Neuron (in vitro differentiated cells): ENCODE data around the gene SLC2A4.

Experiments
- H2AFZ ChIP-seq: one replicate; pipeline ENCODE4 v1.6.1; 2013; ENCODE audit warnings: low read depth, mild to moderate bottlenecking, inconsistent platforms, low read length, moderate library complexity
- H3K27me3 ChIP-seq: one replicate; pipeline ENCODE4 v1.6.1; 2013; ENCODE audit warnings: low read length; ENCODE audit not compliant: insufficient read depth
- H3K36me3 ChIP-seq: one replicate; pipeline ENCODE4 v1.6.1; 2013; ENCODE audit warnings: low read length; ENCODE audit not compliant: insufficient read depth
- H3K4me1 ChIP-seq: one replicate; pipeline ENCODE4 v1.6.1; 2013; ENCODE audit warnings: low read length; ENCODE audit not compliant: insufficient read depth
- H3K4me3 ChIP-seq: 2 replicates; pipeline ENCODE4 v1.5.1; 2013; ENCODE audit warnings: mild to moderate bottlenecking, low read length, moderate library complexity
- H3K9me3 ChIP-seq: one replicate; pipeline ENCODE4 v1.6.1; 2013; ENCODE audit warnings: low read length

Gene SLC2A4

GRCh38 chr17:7281074-7281952, at the start of gene SLC2A4:
TSS of gene SLC2A4 (plus strand) at chr17:7281718. CDS start at chr17:7281935, 217 bp downstream.
- no peaks in the 10 kb centered on the region for H3K9me3 ChIP-seq
- H3K4me1 ChIP-seq, result peaks cover 14% of the 10 kb centered on the region
- peak within 1 kb of the TSS; percentile 31 for H2AFZ ChIP-seq
- no peaks in the 10 kb centered on the region for H3K36me3 ChIP-seq
- H3K4me3 ChIP-seq, result peak within 1 kb of the TSS; percentile 59
- no peaks in the 10 kb centered on the region for H3K27me3 ChIP-seq

GRCh38 chr17:7232114-7232513, 49.4 kb upstream of the SLC2A4 start:
- no peak overlapping the region for H2AFZ ChIP-seq
- H3K27me3 ChIP-seq, result no peaks in the 10 kb centered on the region
- peaks cover 29% of the 10 kb centered on the region for H3K4me1 ChIP-seq
- H3K36me3 ChIP-seq, result peaks cover 58% of the 10 kb centered on the region
- H3K9me3 ChIP-seq, result no peaks in the 10 kb centered on the region
- H3K4me3 ChIP-seq, result peak overlapping the region; percentile 26

- Histone ChIP-seq H3K4me3 (peak overlapping the region; percentile 98), H3K27me3 (no peaks in the 10 kb centered on the region), H2AFZ (no peak overlapping the region), H3K9me3 (no peaks in the 10 kb centered on the region), H3K36me3 (peaks cover 45% of the 10 kb centered on the region), H3K4me1 (peaks cover 34% of the 10 kb centered on the region)
These were observed 47.8 kb upstream of the SLC2A4 start for GRCh38 chr17:7233701-7234082.

- Histone ChIP-seq H3K4me3 (peak within 1 kb of the TSS; percentile 98), H2AFZ (no peak within 1 kb of the TSS), H3K4me1 (peaks cover 34% of the 10 kb centered on the region), H3K36me3 (peaks cover 39% of the 10 kb centered on the region), H3K9me3 (no peaks in the 10 kb centered on the region), H3K27me3 (no peaks in the 10 kb centered on the region)
These were observed 47.2 kb upstream of the SLC2A4 start, which contains the start of gene DVL2 for GRCh38 chr17:7234083-7234951. TSS of gene DVL2 (minus strand) at chr17:7234517. CDS start at chr17:7234262, 255 bp downstream.

GRCh38 chr17:7235693-7236665, 45.5 kb upstream of the SLC2A4 start:
- no peak overlapping the region for H3K4me3 ChIP-seq
- peaks cover 35% of the 10 kb centered on the region for H3K36me3 ChIP-seq
- no peak overlapping the region for H2AFZ ChIP-seq
- H3K9me3 ChIP-seq, result no peaks in the 10 kb centered on the region
- H3K4me1 ChIP-seq, result peaks cover 47% of the 10 kb centered on the region
- H3K27me3 ChIP-seq, result no peaks in the 10 kb centered on the region

GRCh38 chr17:7236808-7237207, 44.7 kb upstream of the SLC2A4 start:
- Histone ChIP-seq H3K4me3 (peak overlapping the region; percentile 95), H2AFZ (no peak overlapping the region), H3K36me3 (peaks cover 40% of the 10 kb centered on the region), H3K4me1 (peaks cover 53% of the 10 kb centered on the region), H3K27me3 (no peaks in the 10 kb centered on the region), H3K9me3 (no peaks in the 10 kb centered on the region)

- H3K4me3 ChIP-seq, result peak overlapping the region; percentile 95
- no peaks in the 10 kb centered on the region for H3K9me3 ChIP-seq
- H3K27me3 ChIP-seq, result no peaks in the 10 kb centered on the region
- H3K36me3 ChIP-seq, result peaks cover 40% of the 10 kb centered on the region
- no peak overlapping the region for H2AFZ ChIP-seq
- H3K4me1 ChIP-seq, result peaks cover 48% of the 10 kb centered on the region
These were observed 44.2 kb upstream of the SLC2A4 start for GRCh38 chr17:7237266-7237760.

- no peaks in the 10 kb centered on the region for H3K27me3 ChIP-seq
- peaks cover 44% of the 10 kb centered on the region for H3K4me1 ChIP-seq
- H3K36me3 ChIP-seq, result peaks cover 40% of the 10 kb centered on the region
These were observed 43.6 kb upstream of the SLC2A4 start for GRCh38 chr17:7237761-7238419.

GRCh38 chr17:7238420-7239090, 43.0 kb upstream of the SLC2A4 start:
- no peaks in the 10 kb centered on the region for H3K9me3 ChIP-seq
- H3K36me3 ChIP-seq, result peaks cover 40% of the 10 kb centered on the region
- no peaks in the 10 kb centered on the region for H3K27me3 ChIP-seq
- peaks cover 46% of the 10 kb centered on the region for H3K4me1 ChIP-seq
- H3K4me3 ChIP-seq, result peak overlapping the region; percentile 95
- no peak overlapping the region for H2AFZ ChIP-seq

More at GRCh38 chr17:7237761-7238419, 43.6 kb upstream of the SLC2A4 start:
- peak overlapping the region; percentile 95 for H3K4me3 ChIP-seq
- no peak overlapping the region for H2AFZ ChIP-seq
- no peaks in the 10 kb centered on the region for H3K9me3 ChIP-seq

- H3K4me1 ChIP-seq, result peaks cover 46% of the 10 kb centered on the region
- peaks cover 47% of the 10 kb centered on the region for H3K36me3 ChIP-seq
- H3K9me3 ChIP-seq, result no peaks in the 10 kb centered on the region
These were observed 42.2 kb upstream of the SLC2A4 start, which contains the start of gene PHF23 for GRCh38 chr17:7239091-7240027. TSS of gene PHF23 (minus strand) at chr17:7239457. CDS start at chr17:7239279, 178 bp downstream.

More at GRCh38 chr17:7239091-7240027, 42.2 kb upstream of the SLC2A4 start, which contains the start of gene PHF23:
- H3K4me3 ChIP-seq, result peak within 1 kb of the TSS; percentile 95
- H2AFZ ChIP-seq, result no peak within 1 kb of the TSS
- H3K27me3 ChIP-seq, result no peaks in the 10 kb centered on the region
